NCI-H2029 treated with DMSO at 0.1 percent for 48 hours (cell line): Measurements from ENCODE around the gene IL17A.
A peak's percentile ranks its signal among the peaks of the same experiment; 100 is the strongest.
"Not testable (repeated sequence)": the region's sequence is repeated elsewhere in the genome, so short reads cannot be mapped to it uniquely, and the experiment has no call there.

Source experiments
- DNase-seq: peaks from one replicate; lab custom pipeline; 2025; lab: John Stamatoyannopoulos, UW

The IL17A gene

DNA sequence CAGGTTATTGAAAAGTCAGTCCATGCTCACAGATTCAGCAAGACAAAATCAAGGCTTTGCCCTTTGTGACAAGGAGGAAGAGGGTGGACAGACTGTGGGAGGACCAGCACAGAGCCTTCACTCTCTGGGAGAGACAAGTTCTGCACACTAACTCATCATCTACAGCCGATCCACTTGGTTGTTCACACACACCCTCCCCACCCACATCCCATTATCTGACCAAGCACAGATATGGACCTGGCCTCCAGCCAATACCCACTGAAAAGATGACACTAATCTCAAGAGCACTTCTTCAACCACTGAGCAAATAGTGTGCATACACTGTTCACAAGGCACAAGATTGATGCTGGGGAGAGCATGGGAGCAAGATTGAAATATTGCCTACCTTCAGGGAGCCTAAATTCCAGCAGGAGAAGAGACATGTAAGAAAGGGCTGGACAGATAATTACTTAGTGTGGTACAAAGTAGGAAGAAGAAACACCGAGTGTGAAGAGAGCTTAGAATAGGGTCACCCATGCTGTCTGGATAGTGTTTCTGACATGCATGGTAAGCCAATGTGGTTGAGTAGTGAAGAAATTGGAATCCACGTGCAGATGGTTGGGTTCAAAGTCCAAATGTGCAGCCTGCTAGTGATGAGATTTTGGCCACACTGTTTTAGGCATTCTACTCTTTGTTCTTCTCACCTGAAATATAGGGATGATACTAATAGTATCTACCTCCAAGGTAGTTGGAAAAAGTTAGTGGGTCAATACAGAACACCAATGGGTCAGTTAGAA, 21.7 kb upstream of the IL17A start:
- DNase-seq: peak; percentile 56

DNA sequence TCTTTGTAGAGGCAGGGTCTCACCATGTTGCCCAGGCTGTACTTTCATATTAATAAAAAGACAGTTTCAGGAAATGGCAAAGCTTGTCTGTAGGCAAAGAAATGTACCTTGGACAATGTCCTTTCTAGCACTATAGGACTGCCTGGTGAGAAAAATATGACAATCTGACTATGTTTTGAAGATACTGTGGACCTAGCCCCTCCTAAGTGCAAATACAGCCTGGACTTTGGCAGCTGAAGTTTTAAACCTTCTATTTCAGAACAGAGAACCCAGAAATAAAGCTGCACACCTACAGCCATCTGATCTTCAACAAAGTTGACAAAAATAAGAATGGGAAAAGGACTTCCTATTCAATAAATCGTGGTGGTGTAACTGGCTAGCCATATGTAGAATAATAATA, 18.9 kb upstream of the IL17A start:
- no peak for DNase-seq

DNA sequence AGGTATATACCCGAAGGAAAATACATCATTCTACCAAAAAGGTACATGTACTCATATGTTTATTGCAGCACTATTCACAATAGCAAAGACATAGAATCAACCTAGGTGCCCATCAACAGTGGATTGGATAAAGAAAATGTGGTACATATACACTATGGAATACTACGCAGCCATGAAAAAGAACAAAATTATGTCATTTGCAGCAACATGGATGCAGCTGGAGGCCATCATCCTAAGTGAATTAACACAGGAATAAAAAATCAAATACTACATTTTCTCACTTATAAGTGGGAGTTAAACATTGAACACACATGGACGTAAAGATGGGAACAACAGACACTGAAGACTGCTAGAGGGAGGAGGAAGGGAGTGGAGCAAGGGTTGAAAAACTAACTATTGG, 17.8 kb upstream of the IL17A start:
- not testable (repeated sequence) for DNase-seq

DNA sequence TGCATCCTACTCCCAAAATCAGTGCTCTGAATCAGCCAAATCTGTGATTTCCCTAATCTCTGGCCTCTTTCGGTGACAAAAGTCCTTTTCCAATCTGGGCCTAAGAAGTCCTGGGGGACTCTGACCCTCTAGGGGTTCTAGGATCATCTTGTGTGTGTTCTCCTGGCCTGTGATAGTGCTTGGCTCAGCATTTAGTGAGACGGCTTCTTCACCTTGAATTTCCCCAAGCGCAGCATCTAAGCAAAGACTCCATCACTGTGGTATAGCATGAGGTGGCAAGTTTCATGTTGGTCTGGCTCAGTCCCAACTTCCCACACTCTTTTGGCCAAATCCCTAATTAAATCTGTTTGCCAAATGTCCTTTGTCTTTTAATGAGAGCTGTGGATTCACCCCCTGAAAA, 12.1 kb upstream of the IL17A start:
- DNase-seq: no peak

DNA sequence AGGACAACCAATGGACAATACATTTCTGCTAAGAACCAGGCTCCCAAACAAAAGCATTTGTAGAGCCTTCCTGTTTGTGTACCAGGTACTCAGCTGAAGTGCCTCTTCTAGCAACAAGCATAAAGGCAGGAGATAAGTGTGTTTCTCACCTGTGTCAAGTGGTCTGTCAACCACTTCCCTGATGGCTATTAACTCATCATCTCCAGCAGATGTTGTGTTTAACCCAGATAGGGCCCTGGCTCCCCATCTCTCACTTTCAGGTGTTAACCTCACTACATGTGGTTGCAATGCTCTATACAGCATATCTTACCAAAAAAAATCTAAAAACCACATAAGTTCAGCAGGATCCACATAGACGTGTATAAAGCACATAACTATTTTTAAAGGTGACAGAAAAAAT, 9.6 kb upstream of the IL17A start:
- peak; percentile 97 for DNase-seq

DNA sequence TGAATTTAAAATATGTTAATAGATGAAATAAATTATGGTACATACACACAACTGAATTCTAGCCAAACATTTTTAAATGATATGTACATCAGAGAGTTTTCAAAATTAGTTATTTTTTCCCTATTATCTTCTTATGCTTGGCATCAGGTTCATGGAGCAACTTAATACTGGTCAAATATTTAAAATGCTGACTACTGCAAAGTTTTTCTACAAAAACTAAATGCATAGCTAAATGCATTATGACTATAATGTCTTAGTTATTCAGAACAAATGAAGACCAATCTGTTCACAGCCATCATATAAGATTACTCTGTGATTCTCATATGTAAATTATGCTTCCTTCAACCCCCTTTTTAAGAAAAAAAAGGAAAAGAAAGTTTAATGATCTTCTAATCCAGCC, 8.2 kb upstream of the IL17A start:
- no peak for DNase-seq

DNA sequence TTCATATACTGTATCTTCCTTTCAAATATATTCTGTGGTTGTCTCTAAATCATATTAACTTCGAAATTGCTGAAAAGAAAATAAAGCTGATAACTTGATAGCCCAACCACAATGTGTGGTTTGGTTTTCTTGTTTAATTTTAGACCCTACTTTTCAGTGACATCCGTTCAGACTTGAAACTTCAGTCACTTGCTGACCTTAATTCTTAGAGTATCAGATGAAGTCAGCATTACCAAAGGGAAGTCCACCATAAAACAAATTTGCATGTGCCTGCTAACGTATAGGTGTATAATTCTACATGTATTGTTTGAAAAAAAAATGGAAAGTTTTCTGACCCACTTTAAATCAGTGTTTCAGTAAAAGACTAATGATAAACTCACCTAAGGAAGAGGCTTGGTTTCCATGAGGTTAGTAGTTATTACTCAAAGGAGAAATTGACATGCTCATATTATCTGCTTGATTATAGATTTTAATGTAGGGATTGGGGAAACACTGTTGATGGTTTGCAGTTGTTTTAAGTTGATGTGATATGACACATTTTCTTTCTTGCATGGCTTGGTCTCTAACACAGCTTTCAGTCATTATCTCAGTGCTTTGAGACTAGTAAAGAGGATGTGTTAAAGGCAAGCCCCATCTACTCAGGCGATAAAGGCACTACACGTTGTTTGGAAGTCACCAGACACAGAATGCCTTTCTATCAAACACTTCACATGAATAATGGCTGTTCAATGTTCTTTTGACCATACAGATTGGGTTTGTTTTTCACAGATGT, 5.2 kb upstream of the IL17A start:
- DNase-seq: no peak

DNA sequence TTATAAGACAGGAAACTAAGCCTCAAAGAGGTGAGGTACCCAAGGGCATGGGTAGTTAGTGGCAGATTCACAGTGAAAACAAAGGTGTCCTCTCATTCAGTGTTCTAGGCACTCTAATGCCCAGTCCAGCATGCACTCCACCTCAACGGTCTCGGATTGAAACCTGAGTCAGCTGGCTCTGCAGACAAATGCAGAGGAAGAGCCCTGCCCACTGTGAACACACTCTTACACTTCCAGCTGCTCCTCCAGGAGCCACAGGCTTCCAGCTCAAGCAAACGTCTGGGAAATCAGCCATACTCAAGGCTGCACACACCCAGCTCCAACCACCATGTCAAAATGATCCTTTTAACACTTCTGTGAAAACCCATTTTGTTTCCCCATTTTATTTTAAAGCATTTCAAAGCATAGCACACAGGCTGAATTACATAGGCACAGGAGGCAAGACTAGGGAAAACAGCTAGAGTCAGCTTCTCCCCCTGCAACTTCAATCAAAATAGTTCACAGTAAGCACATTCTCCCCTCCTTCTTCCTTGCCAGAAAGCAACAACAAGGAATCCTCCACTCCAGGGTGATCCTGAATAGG, 3.0 kb upstream of the IL17A start:
- DNase-seq: peak; percentile 75

DNA sequence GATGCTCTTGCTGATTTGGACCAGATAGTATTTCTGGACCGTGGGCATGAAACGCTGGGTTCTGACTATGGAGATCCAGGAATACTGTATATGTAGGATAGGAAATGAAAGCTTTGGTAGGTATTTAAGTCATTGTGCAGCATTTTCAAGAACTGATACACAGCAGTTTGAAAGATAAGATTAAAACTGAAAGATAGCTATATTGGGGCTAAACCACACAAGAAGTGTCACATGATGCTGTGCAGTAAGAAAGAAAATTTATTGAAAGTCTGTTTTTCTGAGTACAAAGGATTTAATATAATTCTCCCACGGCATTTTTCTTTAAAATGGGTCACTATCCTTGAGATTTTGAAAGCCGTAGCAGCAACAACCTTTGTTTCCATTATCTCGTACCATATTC, 305 bp downstream of the IL17A start:
- no peak for DNase-seq

DNA sequence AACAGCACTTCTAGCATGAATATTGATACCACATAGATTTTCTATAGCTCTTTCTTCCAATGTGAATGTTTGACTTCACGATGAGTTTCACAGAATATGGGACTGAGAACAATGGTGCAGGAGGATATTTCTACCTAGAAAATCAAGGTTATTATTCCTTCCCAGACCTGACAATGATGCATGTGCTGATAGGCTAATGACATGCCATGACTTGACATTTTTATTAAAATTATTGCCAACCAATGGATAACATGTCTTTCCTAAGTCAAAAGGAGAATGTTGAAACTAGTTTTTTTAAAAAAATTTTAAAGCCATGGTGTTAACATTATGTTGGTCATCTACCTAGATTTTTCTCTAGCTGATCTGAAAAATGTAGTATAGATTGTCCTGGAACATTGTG, 923 bp downstream of the IL17A start:
- DNase-seq: no peak

DNA sequence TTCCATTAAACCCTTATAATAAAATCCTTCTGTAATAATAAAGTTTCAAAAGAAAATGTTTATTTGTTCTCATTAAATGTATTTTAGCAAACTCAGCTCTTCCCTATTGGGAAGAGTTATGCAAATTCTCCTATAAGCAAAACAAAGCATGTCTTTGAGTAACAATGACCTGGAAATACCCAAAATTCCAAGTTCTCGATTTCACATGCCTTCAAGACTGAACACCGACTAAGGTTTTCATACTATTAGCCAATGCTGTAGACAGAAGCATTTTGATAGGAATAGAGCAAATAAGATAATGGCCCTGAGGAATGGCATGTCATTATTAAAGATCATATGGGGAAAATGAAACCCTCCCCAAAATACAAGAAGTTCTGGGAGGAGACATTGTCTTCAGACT, 3.8 kb downstream of the IL17A start:
- no peak for DNase-seq

DNA sequence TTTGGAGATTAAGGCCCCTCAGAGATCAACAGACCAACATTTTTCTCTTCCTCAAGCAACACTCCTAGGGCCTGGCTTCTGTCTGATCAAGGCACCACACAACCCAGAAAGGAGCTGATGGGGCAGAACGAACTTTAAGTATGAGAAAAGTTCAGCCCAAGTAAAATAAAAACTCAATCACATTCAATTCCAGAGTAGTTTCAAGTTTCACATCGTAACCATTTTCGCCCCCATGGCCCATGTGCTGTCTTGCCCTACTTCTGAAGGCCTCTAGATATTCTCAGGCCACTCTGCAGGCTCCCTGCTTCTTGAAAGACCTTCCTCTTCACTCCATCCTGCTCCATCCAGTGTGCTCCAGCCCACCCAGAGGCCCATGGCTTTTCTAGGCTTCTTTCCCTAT, 4.2 kb downstream of the IL17A start:
- no peak for DNase-seq

DNA sequence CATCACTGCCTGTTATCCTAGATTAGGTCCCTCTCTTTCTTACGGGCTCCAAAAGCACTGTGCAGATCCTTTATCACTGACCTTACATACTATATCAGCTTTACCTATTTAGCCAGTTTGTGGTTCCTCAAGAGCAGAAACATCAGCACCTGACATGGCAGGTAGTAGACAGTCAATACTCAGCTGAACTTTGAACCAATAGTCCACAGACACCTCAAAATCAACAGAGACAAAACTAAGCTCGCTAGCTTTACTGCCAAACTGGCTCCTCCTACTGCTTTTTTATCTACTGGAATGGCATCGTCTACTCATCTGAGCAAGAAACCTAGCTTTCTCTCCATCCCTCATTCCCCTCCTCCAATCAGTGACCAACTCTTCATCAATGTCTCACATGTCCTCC, 5.6 kb downstream of the IL17A start:
- DNase-seq: no peak

DNA sequence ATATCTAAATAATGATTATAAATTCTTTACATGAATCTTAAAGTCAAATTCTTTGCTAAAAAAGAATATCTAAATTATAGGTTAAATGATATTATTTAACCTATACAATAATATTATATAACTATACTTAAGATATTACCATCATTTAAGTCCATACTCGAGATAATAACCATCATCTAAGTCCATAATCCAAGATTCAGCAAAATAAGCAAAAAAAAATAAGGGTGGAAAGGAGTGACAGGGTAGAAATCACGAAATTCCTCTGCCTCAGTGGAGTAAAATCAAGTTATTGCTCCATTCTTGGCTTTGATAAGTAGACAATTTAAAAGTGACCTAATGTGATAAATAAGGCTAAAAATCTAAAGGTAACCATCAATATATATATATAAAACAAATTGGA, 9.7 kb downstream of the IL17A start:
- DNase-seq: no peak

DNA sequence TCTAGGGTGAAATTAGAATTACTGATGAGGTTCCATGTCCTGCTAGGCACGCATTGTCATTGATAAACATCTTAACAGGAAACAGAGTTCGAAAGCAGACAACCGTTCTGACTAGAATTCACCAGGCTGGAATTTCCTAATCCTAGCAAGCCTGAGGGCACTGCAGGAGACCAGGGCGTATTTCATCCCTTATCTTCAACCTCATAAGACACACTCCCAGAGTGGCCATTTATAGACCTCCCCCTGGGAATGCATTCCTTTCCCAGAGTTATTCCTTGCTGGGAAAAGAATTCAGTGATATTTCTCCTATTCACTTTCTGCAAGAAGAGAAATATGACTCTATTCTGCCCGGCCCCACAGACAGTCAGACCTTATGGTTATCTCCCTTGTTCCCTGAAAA, 13.9 kb downstream of the IL17A start:
- DNase-seq: not testable (repeated sequence)

DNA sequence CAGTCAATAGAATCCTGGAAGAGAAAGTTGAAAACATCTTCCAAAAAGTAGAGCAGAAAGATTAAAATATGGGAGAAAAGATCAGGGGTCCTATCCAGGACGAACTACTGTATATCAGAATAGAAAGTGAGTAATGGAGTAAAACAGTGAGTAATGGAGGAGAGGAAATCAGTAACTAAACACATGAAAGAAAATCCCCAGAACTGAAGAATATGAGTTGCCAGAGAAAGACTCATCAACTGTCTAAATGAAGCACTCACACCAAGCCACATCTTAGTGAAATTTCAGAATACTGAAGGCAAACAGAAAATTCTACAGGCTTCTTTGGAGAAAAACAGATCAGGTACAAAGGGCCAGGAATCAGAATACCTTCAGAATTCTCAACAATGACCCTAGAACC, 14.9 kb downstream of the IL17A start:
- DNase-seq: no peak

DNA sequence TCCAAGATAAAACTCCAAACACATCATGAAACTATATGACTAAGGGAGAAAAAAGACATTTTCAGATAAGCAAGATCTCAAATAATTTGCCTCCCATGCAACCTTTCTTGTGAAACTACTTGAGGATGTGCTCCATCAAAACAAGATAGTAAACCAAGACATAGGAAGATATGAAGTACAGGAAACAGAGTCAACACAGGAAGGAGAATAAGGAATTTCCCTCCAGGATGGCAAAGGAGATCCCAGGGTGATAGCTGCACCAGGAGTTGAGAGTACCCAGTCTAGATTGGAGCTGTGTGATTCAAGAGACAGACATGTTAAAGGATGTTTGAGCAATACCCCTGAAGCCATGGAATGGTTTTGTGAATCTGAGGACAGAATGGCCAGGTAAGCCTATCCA, 15.3 kb downstream of the IL17A start:
- DNase-seq: no peak

DNA sequence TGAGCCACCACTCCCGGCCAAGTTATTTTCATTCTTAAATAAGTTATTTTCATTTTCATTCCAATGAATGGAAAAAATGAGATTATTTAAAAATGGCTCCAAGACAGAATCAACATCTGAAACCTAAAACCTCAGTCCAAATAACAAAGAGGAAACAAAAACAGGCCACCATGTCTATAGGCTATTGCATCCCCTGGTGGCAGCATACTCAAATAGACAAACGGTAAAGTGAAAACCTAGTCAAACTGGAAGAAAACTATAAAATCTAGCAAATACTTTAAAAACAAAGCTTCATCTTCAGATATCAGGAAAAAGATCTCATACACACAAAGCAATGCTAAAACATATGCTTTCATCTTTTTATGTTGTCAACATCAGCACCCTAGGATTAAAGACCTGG, 20.9 kb downstream of the IL17A start:
- no peak for DNase-seq

DNA sequence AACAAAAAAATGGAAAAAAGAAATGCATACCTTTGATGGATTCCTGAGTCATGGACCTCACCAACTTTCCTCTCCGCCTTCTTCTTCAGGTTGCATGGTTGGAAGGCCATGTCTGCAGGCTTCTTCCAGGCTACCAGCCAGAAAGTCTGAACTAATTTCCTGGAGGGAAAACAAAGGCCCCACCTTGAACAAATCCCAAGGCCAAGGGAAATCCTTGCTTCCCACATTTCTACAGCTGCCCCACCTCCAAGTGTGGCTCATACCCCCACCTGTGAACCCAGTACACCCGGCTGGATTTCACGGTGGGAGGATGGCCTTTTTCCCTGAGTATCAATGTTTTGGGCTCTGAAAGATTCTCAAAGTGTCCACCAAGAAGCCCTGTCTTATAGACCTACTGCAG, 22.4 kb downstream of the IL17A start:
- no peak for DNase-seq

DNA sequence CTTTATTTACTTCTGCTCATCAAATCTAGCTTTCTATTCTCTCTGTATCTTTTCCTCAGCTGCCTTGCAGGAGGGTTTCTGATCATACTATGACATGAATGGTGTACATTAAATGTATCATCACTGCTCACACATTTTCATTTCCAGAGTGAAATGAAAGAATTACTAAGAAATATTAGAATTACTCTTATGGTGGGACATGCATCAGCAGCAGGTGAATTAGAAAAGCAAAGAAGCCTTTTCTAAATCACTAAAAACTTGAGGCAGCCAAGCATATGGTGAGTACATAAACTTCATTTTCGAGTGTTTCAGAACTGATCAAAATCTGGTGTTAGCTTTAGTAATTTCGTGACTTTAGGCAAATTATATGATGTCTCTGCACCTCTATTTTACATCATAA, 23.6 kb downstream of the IL17A start:
- no peak for DNase-seq

DNA sequence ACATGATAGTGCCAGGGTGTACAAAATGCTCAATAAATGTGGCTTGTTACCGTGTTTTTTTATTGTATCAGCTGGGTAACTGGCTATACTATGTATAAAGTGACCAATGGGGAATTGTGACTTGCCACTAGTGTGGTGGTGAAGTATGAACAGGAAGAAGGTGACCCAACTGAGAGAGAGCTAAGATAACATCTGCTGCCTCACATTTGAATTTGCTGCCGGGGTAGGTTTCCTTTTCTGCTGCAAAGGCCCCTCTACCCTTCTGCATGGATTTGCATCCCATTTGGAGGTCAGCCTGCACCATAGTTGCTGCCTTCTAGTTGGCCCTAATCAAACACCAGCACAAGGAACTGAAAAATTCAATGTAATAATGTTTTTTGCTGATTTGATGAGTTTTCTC, 24.1 kb downstream of the IL17A start:
- DNase-seq: no peak

DNA sequence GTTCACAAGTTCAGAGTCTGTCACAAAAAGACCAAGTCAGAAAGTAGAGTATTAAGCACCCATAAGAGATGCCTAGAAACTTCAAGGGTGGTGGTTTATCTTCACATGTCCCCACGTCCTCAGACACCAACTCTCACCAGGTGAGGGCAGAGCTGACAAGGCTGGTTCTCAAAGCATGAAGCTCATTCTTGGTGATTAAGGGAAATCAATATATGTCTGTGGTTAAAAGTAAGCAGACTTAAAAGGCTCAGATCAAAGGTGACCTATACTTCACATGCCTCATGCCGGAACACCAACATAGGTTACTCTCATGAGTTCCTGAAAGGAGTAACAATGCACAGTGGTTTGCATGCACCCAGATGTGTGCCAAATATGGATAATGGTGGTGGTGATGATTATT, 27.0 kb downstream of the IL17A start:
- DNase-seq: no peak

DNA sequence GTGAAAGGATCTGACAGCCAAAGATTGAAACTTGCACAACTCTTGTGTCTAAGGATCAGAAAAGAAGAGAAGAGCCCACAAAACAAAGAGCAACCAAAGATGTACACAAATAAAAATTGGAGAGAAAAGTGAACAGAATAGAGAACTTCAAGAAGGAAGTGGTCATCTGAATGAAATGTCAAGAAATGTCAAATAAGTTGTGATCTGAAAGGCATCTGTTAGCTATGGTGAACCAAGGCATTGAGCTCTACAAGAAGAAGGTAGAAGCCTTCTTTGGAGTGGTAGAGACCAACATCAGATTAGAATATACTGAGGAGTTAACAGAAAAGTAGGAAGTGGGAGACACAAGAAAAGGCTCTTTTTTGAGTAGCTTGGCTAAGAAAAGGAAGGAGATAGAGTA, 29.6 kb downstream of the IL17A start:
- no peak for DNase-seq
